HepG2 (cell line): ENCODE results near the gene GALNT17. TPM values are rescaled to one million over a fixed set of nuclear protein-coding genes. Genes with fewer than 3 reads are reported as not detected.

ENCODE experiments used
- ATAC-seq: fragments of 200-7000 bp; cut with Tn5 transposase; 3 replicates; pipeline ENCODE4 v1.9.1; 2020; ENCODE audit warnings: mild to moderate bottlenecking, moderate library complexity
- BruUV-seq: library from RNA; stranded (reverse); fragments of 400-500 nt; replicated peaks from 2 replicates; lab custom pipeline; 2021; lab: Mats Ljungman, UMichigan
- CTCF ChIA-PET: fragments of 300-600 bp; formaldehyde crosslinking; extraction: SDS; loops from one replicate; lab custom pipeline; 2021; ENCODE audit warnings: low total read pairs, inconsistent platforms, low intra/inter-chr PET ratio; lab: Yijun Ruan, JAX
- POLR2A ChIA-PET: fragments of 350-600 bp; sonication (Branson Sonifier 250); formaldehyde crosslinking; loops from one replicate; lab custom pipeline; 2020; ENCODE audit warnings: antibody characterized with exemption, inconsistent platforms; lab: Yijun Ruan, JAX
- DNase-seq: peaks from one replicate; pipeline ENCODE4 v3.0.0-alpha.2; 2015; ENCODE audit warnings: low spot score
- FAIRE-seq: peaks from 3 replicates; lab custom pipeline; 2011; peaks lifted over from hg19 to GRCh38; lab: Jason Lieb, UNC
- H2AFZ ChIP-seq: one replicate; pipeline ENCODE4 v1.6.1; 2011; ENCODE audit warnings: low read length, inconsistent platforms
- H3K27ac ChIP-seq: fragments of 300-600 bp; 3 replicates; pipeline ENCODE4 v1.8.0; 2011; ENCODE audit warnings: mixed run types, mild to moderate bottlenecking, mixed read lengths, low read length, inconsistent platforms; ENCODE audit not compliant: insufficient read depth; ENCODE audit errors: extremely low read length
- H3K27me3 ChIP-seq, 2 experiments: fragments of 200-600 bp in 1 of 2; 2 replicates in 1 of 2; 3 replicates in 1 of 2; pipeline versions ENCODE4 v1.6.0 to v1.8.0; 2011; ENCODE audit warnings: low read length in 2 of 2, mild to moderate bottlenecking in 2 of 2, moderate library complexity in 2 of 2, inconsistent platforms in 1 of 2; ENCODE audit not compliant: insufficient read depth in 2 of 2, control insufficient read depth in 1 of 2
- H3K36me3 ChIP-seq, 2 experiments: fragments of 200-600 bp in 1 of 2; replicated peaks in 1 of 2; 2 replicates in 1 of 2; 3 replicates in 1 of 2; pipeline versions ENCODE4 v1.5.1 to v1.8.0; 2011; ENCODE audit warnings: low read length in 2 of 2, inconsistent platforms in 1 of 2; ENCODE audit not compliant: insufficient read depth in 2 of 2, control insufficient read depth in 1 of 2
- H3K4me1 ChIP-seq: 2 replicates; pipeline ENCODE4 v1.5.1; 2012; ENCODE audit warnings: low read length, inconsistent platforms; ENCODE audit not compliant: insufficient read depth
- H3K4me2 ChIP-seq: 2 replicates; pipeline ENCODE4 v1.6.0; 2011; ENCODE audit warnings: low read depth, low read length, inconsistent platforms
- H3K4me3 ChIP-seq, 3 experiments: fragments of 200-600 bp in 1 of 3; sonication (generic), shearing (Covaris generic) in 1 of 3; replicated peaks in 1 of 3; 2 replicates each; pipeline ENCODE4 v1.5.1; 2011 to 2016; ENCODE audit warnings: low read length in 3 of 3, inconsistent platforms in 2 of 3, low read depth in 2 of 3, mild to moderate bottlenecking in 2 of 3, control low read depth in 1 of 3, mixed read lengths in 1 of 3; ENCODE audit not compliant: insufficient read depth in 1 of 3
- H3K79me2 ChIP-seq: one replicate; pipeline ENCODE4 v1.6.1; 2011; ENCODE audit warnings: low read length, inconsistent platforms; ENCODE audit not compliant: insufficient read depth
- H3K9ac ChIP-seq: 2 replicates; pipeline ENCODE4 v1.6.0; 2011; ENCODE audit warnings: mild to moderate bottlenecking, low read depth, low read length, inconsistent platforms; ENCODE audit not compliant: insufficient read depth
- H3K9me3 ChIP-seq: 2 replicates; pipeline ENCODE4 v1.5.1; 2012; ENCODE audit warnings: mild to moderate bottlenecking, low read length
- H4K20me1 ChIP-seq: 2 replicates; pipeline ENCODE4 v1.6.0; 2011; ENCODE audit warnings: inconsistent platforms, mild to moderate bottlenecking, low read length, moderate library complexity; ENCODE audit not compliant: insufficient read depth
- ATF2 ChIP-seq: sonication (generic); formaldehyde crosslinking; IDR thresholded peaks from 2 replicates; pipeline ENCODE4 v1.4.0; 2020; ENCODE audit warnings: missing genetic modification reagents
- PRMT3 ChIP-seq: sonication (generic); formaldehyde crosslinking; IDR thresholded peaks from 2 replicates; pipeline ENCODE4 v1.8.1; 2022; ENCODE audit warnings: low read depth, mild to moderate bottlenecking, moderate library complexity, missing genetic modification reagents, borderline replicate concordance
- SRF ChIP-seq: IDR thresholded peaks from 2 replicates; pipeline ENCODE4 v1.6.1; 2011; ENCODE audit warnings: mild to moderate bottlenecking, low read depth, low read length, moderate library complexity
- ZNF414 ChIP-seq: sonication (generic); formaldehyde crosslinking; IDR thresholded peaks from 2 replicates; pipeline ENCODE4 v1.5.0; 2020; ENCODE audit warnings: missing genetic modification reagents
- ZNF431 ChIP-seq: sonication (generic); formaldehyde crosslinking; IDR thresholded peaks from 2 replicates; pipeline ENCODE4 v1.9.0; 2022; ENCODE audit warnings: missing genetic modification reagents, low read depth, mild to moderate bottlenecking, borderline replicate concordance
- ZNF646 ChIP-seq: sonication (generic); formaldehyde crosslinking; IDR thresholded peaks from 2 replicates; pipeline ENCODE4 v1.9.0; 2021; ENCODE audit warnings: mild to moderate bottlenecking, missing genetic modification reagents
- ZNF652 ChIP-seq: IDR thresholded peaks from 2 replicates; pipeline ENCODE4 v1.6.1; 2016; ENCODE audit warnings: low read depth, borderline replicate concordance
- ZSCAN31 ChIP-seq: sonication (generic); formaldehyde crosslinking; IDR thresholded peaks from 2 replicates; pipeline ENCODE4 v1.5.0; 2020; ENCODE audit warnings: low read depth, mild to moderate bottlenecking, missing genetic modification reagents
- WGBS: methylation state at CpG from one replicate; pipeline ENCODE4 v1.1.6; 2017; ENCODE audit warnings: low lambda C conversion rate; 5-methylcytosine and 5-hydroxymethylcytosine counted together
- in situ Hi-C: cut with HindIII; loops from 2 replicates; pipeline ENCODE4 v1.10.0; 2017; ENCODE audit warnings: low pct_unique_long_range_greater_than_20kb; ENCODE audit not compliant: extremely low pct_ligation_motif_present
- intact Hi-C: fragments of 100-400 bp; cut with micrococcal nuclease; formaldehyde crosslinking; loops from one replicate; pipeline ENCODE4 v1.10.0; 2022; ENCODE audit not compliant: unreplicated experiment
- polyA plus RNA-seq, 8 experiments: library from polyadenylated mRNA; depleted of rRNA in 3 of 8; stranded (reverse) in 7 of 8; unstranded in 1 of 8; fragments of >200 nt; fragmentation: Illumina TruSeq in 4 of 8; extraction: Trizol in 4 of 8; gene quantifications; 2 replicates each; pipeline versions ENCODE4 v1.2.1 to v1.2.3, GENCODE V29; 2011 to 2016; ENCODE audit warnings: low read depth in 4 of 8, missing spikeins in 1 of 8, mixed read lengths in 1 of 8; ENCODE audit not compliant: insufficient read depth in 1 of 8
- total RNA-seq, 5 experiments: library from RNA; depleted of rRNA; stranded (reverse); fragments of >200 nt; fragmentation: Illumina TruSeq; extraction: Trizol; gene quantifications; 2 replicates each; pipeline ENCODE4 v1.2.3, GENCODE V29; 2016; ENCODE audit warnings: low read depth in 1 of 5
- TF ChIP-seq, protein P1 (sequence below): sonication (generic); formaldehyde crosslinking; conservative IDR thresholded peaks from 2 replicates; pipeline ENCODE4 v1.4.0; 2020; ENCODE audit warnings: missing genetic modification reagents

Gene GALNT17
- total and polyA plus RNA-seq, 2 of the 13 experiments (the other 11 are each of a cell fraction or from before 2014, with no cell fraction given), result not detected

DNA sequence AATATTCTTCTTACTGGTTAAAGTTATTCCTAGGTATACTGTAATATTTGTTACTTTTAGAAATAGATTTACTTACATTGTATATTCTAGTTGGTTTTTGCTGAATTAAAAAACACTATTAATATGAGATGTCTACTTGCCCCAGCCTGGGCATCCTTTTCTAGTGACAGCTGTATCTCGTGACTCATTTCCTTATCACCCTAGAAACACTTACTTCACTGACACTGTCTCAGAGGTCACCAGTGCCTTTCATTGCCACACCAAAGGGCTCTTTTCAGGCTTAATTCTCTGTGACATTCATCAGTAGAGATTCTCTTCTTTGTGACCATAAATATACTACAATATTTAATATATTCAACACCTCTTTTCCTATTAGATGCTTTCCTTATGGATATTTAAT lies 194.7 kb downstream of the GALNT17 start:
- Histone ChIP-seq H3K27me3 (no peaks in the 10 kb centered on the region), H3K9me3 (peaks cover 7% of the 10 kb centered on the region; the same call in 1 of the 2 replicates), H3K79me2 (no peaks in the 10 kb centered on the region), H4K20me1 (no peaks in the 10 kb centered on the region), H3K4me1 (no peaks in the 10 kb centered on the region), H2AFZ (no peak overlapping the region), H3K4me2 (no peak overlapping the region), H3K9ac (no peak overlapping the region)
- in situ Hi-C loops, result no loop called here
- no TSS peak for BruUV-seq
- TF ChIP-seq ZSCAN31 (CRISPR knock-in tag) (no peak), ZNF431 (CRISPR knock-in tag) (no peak), PRMT3 (CRISPR knock-in tag) (no peak), SRF (no peak), ZNF414 (CRISPR knock-in tag) (no peak), ATF2 (no peak), ZNF652 (CRISPR knock-in tag) (no peak), ZNF646 (CRISPR knock-in tag) (no peak)
- TF ChIP-seq, protein P1, sequence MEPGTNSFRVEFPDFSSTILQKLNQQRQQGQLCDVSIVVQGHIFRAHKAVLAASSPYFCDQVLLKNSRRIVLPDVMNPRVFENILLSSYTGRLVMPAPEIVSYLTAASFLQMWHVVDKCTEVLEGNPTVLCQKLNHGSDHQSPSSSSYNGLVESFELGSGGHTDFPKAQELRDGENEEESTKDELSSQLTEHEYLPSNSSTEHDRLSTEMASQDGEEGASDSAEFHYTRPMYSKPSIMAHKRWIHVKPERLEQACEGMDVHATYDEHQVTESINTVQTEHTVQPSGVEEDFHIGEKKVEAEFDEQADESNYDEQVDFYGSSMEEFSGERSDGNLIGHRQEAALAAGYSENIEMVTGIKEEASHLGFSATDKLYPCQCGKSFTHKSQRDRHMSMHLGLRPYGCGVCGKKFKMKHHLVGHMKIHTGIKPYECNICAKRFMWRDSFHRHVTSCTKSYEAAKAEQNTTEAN (CRISPR knock-in tag), result no peak
- TF ChIP-seq, all 625 proteins: peak for 0
- H3K27ac ChIP-seq, result no peak overlapping the region
- no peaks in the 10 kb centered on the region for H3K36me3 ChIP-seq
- DNase-seq (no peak), ATAC-seq (no peak), FAIRE-seq (no peak)
- POLR2A ChIA-PET, result no interaction called here
- intact Hi-C loops, result no loop called here
- CTCF ChIA-PET, result no interaction called here
- H3K4me3 ChIP-seq, result no peak overlapping the region
- WGBS, result 0% methylated on average over 1 of the region's 1 CpG
